ENCODE results near the gene PRSS22.

PRSS22 gene, protein sequence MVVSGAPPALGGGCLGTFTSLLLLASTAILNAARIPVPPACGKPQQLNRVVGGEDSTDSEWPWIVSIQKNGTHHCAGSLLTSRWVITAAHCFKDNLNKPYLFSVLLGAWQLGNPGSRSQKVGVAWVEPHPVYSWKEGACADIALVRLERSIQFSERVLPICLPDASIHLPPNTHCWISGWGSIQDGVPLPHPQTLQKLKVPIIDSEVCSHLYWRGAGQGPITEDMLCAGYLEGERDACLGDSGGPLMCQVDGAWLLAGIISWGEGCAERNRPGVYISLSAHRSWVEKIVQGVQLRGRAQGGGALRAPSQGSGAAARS

DNA sequence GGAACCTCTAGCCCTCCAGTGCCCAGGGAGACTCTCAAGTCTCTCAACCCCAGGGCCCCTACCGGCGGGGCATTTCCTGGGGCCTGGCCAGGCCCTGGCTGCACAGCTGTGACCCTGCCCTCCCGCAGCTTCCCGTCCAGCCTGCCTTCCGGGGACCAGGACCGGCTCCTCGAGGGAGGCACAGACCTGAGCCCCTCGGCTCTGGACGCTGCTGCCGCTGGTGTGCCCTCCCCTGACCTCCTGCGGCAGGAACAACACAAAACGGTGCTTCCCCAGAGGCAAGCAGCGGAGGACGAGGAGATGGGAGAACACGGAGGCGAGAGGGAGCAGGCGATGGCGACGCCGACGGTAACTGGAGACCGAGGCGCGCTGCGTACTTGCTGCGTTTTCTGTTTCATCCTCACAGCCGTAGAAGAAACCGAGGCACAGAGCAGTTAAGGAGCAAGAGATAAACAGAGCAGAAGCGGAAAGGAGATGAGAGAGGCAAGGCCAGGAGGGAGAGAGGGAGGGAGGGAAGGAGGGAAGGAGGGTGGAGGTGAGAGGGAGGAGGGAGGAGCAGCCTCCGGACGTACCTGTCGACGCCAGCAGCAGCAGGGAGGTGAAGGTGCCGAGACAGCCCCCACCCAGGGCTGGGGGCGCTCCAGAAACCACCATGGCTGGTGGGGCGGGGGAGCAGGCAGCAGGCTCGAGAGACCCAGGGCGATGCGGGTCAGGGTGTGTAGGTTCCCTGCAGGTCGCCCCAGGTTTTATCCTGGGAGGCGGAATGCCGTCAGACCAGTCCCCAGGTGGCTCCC lies at the start of gene PRSS22:
TSS of gene PRSS22 (minus strand) at position 720 of the 794 bp plus-strand sequence. CDS start at position 654, 66 bp downstream.
- DNase-seq: peak; percentile 35

DNA sequence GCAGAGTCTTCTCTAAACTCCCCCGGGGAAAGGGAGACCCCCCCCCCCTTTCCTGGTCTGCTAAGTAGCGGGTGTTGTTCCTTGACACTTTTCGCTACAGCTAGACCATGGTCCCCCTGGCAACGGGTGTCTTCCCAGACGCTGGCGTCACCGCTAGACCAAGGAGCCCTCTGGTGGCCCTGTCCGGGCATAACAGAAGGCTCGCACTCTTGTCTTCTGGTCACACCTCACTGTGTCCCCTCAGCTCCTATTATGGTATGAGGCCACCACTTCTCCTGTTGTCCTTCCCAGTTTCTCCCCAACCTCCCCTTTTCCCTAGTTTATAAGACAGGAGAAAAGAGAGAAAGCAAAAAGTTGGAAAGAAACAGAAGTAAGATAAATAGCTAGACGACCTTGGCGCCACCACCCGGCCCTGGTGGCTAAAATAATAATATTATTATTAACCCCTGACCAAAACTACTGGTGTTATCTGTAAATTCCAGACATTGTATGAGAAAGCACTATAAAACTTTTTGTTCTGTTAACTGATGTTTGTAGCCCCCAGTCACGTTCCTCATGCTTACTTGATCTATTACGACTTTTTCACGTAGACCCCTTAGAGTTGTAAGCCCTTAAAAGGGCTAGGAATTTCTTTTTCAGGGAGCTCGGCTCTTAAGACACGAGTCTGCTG lies 49.2 kb upstream of the PRSS22 start:
- peak; percentile 59 for DNase-seq

DNA sequence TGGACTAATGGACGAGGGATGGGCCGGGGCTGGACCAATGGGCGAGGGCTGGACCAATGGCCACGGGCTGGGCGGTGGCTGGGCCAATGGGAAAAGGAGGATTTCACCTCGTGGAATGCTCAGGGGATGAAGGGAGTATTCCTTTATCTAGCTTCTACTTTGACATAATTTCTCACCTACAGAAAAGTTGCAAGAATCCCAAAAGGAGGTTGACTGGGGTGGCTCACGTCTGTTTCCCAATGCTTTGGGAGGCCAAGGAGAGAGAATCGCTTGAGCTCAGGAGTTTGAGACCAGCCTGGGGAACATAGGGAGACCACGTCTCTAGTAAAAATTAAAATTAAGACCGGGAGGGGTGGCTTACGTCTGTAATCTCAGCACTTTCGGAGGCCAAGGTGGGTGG lies 48.0 kb upstream of the PRSS22 start:
- no peak for DNase-seq

DNA sequence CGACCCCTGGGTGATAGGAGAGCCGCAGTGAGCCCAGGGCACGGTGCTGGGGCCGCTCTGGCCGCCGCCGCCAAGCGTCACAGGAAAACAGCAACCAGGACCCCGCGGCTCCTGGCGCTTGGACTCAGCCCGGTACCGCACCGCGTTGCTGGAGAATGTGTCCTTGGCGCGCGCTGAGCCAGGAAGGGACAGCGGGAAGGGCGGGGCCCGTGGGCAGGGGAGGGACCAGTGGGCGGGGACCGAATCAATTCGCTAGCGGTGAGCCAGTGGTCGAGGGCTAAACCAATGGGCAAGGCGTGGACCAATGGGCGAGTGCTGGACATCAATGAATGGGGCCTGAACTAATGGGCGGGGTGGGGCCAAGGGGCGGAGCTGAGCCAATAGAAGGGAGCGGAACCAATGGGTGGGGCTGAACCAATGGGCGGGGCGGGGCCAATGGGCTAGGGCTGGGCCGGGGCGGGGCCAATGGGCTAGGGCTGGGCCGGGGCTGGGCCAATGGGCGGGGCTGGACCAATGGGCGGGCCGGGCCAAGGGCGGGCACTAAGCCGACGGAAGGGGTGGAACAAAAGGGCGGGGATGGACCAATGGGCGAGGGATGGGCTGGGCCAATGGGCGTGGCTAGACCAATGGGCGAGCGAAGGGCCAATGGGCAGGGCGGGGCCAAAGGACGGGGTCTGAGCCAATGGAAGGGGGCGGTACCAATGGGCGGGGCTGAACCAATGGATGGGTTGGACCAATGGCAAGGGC lies 47.4 kb upstream of the PRSS22 start:
- peak; percentile 87 for DNase-seq

DNA sequence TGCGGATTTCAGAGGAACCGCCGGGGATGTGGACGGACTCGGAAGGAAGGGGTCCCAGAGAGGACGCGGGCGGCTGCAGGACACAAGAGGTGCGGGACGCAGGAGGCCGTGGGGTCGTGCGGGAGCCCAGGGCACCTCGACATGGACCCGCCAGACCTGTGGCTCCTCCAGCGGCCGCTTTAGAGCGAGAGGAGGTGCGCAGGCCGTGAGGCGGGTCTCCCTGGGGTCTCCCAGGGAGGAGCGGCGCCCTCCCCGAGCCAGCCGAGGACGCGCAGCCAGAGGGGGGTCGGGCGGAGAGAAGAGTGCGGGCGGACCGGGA lies 46.9 kb upstream of the PRSS22 start:
- no peak for DNase-seq

DNA sequence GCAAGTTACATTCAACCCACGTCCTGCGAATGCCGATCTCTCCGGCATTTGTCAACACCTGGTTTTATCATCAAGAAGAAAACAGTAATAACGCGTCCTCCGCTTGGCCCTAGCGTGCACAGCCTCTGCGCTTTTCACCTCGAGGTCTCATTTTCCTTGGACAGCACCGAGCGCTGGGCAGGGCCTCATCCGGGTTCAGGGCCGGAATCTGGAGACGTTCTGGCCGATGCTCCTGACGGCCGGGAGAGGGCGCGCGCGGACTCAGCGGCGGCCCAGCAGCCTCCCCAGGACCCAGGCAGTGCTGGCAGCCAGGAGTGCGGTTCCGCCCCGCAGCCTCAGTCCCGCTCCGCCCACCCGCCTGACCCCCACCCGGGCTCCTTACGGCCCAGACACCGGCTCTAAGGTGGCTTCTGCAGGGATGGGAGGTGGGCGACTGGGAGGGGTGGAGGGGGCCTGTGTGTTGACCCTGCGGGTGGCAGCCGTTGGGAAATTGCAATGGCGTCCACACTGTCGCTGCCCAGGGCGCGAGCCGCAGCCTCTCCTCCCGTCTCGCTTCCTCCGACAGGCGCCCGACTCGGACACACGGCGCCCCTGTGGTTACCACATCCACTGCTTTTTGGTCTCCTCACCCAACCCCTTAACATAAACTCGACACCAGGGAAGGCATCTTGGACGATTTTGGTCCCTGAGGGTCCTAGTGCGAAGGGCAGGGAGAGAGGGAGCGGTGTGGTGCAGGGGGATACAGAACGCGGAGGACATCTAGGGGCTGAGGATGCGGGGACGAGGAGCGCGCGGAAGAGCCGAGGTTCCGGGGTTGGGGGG lies 46.3 kb upstream of the PRSS22 start:
- peak; percentile 78 for DNase-seq

DNA sequence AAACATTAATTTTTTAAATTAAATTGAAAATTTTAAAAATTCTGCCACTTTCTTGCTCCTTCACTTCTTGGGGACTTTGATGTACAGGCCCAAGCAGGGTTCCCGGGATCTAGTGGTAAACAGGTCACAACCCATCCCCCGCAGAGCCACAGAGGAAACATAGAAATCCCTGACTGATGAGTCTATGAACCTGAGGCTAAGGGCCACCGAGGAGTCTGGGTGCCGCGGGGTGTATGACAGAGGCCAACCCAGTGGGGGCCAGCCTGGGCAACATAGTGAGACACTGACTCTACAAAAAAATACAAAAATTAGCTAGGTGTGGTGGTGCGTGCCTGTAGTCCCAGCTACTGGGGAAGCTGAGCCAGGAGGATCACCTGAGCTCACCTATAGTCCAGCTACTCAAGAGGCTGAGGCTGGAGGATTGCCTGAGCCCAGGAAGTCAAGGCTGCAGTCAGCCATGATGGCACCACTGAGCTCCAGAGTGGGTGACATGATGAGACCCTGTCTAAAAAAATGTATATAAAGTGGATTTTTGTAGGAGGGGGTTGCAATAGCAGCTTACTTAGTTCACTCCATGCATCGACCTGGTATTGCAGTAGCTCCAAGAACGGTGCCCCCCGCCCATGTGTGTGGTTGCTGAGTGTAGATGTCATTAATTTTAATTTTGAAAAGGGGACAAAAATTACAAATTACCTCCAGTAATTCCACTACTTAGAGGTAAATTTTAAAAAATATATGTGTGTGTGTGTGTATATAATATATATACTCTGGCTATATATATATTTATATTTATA lies 44.6 kb upstream of the PRSS22 start:
- no peak for DNase-seq

DNA sequence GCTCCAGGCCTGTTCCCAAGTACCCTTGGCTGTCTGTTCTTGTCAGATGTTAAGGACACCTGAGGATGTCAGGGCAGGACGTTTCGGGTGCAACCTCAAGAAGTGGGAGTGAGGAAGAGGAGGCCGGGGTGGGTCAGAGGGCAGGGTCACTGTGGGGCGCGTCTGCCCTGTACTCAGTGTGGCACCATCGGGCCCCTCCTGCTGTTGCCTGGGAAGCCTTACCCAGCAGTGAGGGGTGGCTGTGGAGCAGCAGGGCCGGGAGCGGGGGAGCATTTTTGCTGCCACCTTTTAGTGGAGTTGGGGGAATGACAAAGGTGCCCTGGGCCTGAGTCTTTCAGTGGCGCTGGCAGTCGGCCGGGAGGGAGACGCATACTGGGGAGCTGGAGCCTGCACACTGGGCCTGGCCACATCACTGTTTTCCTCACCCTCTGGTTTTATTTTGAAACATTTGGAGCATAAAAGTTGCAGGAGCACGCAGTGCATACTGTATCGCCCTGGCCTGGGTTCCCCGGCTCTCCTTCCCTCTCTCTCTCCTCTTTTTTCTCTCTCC lies 42.6 kb upstream of the PRSS22 start:
- DNase-seq: no peak

DNA sequence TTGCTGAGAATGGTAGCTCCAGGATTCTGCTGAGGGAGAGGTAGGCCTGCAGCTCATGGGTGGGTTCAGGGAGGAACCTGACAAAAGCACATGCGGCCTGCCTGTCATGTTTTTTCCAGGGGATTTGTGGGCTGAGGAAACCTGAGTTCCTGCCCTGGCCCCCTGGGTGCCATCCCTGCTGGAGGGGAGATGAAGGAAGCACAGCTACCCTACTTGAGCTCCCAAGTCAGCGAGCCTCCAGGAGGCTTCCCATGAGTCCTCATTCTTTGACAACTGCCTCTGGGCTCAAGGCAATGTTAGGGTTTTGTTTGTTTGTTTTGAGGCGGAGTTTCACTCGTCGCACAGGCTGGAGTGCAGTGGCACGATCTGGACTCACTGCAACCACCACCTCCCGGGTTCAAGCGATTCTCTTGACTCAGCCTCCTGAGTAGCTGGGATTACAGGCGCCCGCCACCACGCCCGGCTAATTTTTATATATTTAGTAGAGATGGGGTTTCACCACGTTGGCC lies 41.6 kb upstream of the PRSS22 start:
- DNase-seq: no peak

DNA sequence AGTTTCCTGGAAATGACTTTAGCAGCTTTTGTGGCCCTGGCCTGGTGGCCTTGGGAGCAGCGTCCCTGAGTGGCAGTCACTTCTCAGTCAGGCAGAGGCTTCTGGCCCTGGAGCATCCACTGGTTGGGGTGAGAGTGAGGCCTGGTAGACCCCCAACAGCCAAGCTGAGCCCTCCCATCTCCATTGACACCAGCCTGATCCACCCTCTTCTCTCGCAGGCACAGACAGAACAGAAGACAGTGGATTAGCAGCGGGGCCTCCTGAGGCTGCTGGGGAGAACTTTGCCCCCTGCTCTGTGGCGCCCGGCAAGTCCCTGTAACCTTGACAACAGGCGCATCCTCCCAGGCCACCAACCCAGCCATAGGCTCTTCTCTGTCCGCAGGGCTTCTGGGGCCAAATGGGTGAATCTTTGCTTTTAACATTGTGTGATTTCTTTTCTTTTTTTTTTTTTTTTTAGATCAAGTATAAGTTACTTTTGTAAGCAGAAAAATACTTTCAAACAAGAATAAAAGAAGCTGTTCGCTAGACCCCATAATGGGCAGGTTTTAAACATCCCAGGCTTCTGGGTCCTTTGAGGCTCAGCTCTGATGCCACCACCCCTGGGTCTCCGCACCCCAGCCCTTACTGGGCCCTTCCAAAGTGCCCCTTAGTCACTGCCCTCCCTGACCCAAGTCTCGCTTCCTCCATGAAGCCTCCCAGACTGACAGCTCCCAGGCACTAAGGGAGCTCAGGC lies 41.0 kb upstream of the PRSS22 start:
- DNase-seq: no peak

DNA sequence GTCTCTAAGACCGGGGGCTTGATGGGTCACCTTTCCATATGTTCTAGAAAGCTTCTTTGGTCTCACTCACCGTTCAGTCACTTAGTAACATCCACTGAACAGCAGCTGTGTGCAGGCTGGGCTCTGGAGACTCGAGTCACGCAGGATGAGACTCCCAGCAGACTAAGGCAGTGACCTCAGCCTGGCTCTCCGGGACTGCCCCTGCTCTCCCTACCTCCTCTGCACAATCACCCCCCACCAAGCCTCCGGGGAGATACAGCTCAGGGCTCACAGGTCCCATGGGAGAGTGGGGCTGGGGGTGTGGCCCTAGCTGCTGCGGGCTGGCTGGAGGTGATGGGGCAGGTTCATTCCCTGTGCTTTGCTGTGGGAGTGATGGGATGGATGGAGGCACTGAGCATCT lies 39.1 kb upstream of the PRSS22 start:
- no peak for DNase-seq

DNA sequence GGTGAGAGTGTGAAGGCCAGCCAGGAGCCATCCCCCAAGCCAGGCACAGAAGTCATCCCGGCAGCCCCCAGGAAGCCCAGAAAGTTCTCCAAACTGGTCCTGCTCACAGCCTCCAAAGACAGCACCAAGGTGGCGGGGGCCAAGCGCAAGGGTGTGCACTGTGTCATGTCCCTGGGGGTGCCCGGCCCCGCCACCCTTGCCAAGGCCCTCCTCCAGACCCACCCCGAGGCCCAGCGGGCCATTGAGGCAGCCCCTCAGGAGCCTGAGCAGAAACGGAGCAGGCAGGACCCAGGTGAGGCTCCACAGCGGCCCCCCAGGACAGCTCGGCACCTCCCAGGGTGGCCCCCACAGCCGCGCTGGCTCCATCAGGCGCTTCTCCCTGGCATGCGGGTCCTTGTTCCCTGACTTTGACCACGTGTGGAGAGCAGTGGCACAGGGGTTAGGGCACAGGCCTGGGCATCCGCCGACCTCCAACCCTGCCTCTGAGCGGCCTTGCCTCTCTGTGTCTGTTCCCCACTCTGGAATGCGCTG lies 38.6 kb upstream of the PRSS22 start:
- DNase-seq: no peak

DNA sequence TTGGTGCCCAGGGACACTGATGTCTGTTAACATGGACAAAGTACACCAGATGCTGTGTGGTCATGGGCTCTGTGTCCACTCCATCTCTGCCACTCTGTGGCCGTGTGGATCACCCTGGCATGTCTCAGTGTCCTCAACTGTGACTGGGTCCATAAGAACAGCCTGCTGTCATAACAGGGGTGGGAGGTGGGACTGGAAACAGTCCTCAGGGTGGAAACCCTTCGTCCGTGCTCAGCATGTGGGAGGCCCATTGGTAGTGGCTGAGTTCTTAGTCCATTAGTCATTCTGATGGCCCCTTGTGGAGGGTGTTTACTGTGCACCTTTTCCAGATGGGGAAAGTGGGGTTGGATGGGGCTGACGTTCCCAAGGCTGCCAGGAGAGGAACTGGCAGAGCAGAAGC lies 37.8 kb upstream of the PRSS22 start:
- no peak for DNase-seq

DNA sequence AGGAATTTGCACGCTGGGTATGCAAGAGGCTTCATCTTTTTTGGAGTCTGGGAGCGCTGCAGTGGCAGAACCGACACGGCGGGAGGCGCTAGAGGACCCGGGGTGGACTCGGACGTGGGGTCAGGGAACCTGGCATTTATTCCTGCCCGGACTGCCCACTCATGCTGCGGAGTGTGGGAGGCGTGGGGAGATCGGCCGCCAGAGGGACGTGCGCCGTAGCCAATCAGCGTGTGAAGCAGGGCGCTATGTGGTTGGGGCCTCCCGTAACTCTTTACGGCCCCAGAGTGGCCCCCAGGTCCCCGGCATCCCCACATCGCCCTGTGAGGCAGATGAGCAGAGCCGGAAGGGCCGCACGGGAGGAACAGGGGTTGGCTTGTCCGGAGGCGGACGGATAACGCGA lies 36.3 kb upstream of the PRSS22 start:
- no peak for DNase-seq

DNA sequence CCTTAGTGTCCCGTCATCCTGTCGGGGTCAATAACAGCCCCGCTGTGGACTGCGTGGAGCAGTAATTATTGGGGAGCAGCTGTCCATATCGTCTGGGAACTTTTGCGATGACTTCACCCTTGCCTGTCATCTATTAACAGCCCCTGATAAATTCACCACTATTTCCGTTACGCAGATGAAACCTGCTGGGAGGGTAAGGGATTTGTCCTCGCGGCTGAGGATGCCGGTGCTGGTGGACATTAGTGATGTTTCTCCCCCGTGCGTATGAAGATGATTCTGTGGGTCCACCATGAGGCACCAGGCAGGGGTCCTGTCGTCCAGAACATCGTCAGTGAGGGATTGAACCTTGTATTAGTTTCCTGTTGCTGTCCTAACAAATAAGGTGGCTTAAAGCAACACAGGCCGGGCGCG lies 26.1 kb upstream of the PRSS22 start:
- DNase-seq: no peak

DNA sequence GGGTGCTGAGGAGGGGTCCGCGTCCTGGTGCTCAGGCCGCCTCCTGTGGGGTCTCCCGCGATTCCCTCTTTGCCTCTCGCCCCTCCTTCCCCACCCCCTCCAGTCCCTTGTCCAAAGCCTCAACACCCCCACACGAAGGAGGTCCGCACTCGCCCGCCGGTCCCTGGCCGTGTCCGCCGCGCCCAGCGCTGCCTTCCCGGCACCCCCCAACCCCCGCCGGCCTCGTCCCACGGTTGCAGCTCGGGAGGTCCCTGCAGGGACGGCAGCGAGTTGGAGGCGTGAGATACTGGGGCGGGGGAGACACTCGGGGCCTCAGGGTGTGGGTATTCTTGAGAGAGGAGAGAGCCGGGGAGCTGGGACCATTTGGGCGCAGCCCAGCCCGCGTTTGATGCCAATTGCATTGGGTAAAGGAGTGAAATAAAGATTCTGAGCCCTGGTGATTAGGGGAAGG lies 25.5 kb upstream of the PRSS22 start:
- no peak for DNase-seq

DNA sequence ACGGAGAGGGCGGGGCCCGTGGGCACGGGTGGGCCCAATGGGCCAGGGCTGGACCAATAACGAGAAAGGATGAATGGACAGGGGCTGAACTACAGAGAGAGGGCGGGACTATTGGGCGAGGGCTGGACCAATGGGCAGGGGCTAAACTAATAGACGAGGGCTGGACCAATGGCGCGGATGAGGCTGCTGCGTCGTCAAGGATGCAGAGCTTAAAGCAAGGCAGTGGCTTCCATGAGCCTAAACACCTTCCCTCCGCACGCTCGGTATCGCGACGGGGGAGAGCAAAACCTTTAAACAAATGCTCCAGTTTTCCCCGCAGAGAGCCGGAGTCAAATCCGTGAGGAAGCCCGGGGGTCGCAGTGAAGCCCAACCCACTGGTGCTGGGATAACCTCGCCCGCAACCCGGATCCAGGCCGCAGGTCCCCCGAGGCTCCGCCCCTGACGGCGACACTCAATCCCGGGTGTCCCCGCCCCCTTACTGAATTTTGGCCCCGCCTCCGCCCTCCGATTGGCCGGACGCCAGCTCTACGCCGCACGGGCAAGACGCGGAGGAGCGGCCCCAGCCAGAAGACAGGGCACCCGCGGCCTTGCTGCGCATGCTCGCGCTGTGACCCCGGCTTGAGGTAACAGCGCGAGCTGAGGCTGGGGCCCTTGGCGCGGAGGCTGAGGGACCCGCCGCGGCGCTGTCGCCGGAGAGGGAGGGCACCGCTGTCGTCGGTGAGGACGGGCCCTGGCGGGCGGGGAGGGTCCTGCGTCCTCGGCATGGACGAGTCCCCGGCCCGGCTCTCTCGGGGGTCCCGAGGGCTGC lies 24.9 kb upstream of the PRSS22 start, which contains the start of gene FLYWCH2:
TSS of gene FLYWCH2 (plus strand) at position 566 of the 808 bp plus-strand sequence. CDS start 13,235 bp downstream, outside the sequence.
- peak; percentile 100 for DNase-seq

DNA sequence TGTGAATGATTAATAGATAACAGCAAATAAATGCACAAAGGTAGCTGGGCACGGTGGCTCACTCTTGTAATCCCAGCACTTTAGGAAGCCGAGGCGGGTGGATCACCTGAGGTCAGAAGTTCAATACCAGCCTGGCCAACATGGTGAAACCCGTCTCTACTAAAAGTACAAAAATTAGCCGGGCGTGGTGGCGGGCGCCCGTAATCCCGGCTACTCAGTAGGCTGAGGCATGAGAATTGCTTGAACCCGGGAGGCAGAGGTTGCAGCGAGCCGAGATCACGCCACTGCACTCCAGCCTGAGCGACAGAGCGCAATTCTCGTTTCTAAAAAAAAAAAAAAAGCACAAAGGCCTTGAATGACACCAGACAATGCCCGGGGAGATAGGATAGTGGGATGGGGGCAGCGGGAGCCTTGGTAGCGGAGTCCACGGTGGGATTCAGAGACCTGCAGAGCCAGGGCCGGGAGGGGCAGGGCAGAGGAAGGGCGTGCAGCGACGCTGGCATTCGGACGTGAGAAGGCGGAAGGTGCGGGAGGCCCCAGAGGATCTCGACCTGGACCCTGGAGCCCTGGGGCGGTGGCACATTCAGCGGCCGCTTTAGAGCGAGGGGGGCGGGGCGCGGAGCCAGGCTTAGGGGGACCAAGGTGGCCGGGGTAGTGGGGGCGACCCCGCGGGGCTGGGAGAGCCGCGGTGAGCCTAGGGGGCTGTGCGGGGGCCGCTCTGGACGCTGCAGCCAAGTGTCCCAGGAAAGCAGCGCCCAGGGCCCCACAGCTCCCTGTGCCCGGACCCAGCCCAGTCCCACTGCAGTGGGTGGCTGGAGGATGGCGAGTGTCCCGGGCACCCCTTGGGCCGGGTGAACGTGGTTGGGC lies 24.0 kb upstream of the PRSS22 start:
- no peak for DNase-seq
